CD4-positive, alpha-beta T cell (primary cell): ENCODE measurements around the gene PHF21B. TPM values are rescaled to one million over a fixed set of nuclear protein-coding genes. Genes with fewer than 3 reads are reported as not detected.

Source experiments
- ATAC-seq: fragments of 200-7000 bp; cut with Tn5 transposase; one replicate; pipeline ENCODE4 v1.10.0; 2022; ENCODE audit warnings: mild to moderate bottlenecking; ENCODE audit not compliant: poor library complexity
- CTCF ChIA-PET: fragments of 350-600 bp; sonication (Branson Sonifier 250); formaldehyde crosslinking; loops from one replicate; lab custom pipeline; 2021; ENCODE audit warnings: antibody characterized with exemption, inconsistent platforms; lab: Charles Lee
- POLR2A ChIA-PET: fragments of 350-600 bp; sonication (Branson Sonifier 250); formaldehyde crosslinking; loops from one replicate; lab custom pipeline; 2021; ENCODE audit warnings: antibody characterized with exemption, inconsistent platforms; lab: Charles Lee
- DNase-seq, 14 experiments: peaks; one replicate each; pipeline ENCODE4 v3.0.0-alpha.2; 2013 to 2020; ENCODE audit warnings: mixed read lengths in 2 of 14
- H3K27ac ChIP-seq, 2 donors: one replicate each; pipeline versions ENCODE4 v1.5.1 to v1.7.0; 2013; ENCODE audit warnings: low read length in 2 of 2, low read depth in 1 of 2, mild to moderate bottlenecking in 1 of 2
- H3K27me3 ChIP-seq, 2 experiments: 1 replicate in 1 of 2; 2 replicates in 1 of 2; pipeline versions ENCODE4 v1.6.1 to v1.7.0; 2013; ENCODE audit warnings: low read length in 2 of 2, control low read depth in 1 of 2, mild to moderate bottlenecking in 1 of 2, moderate library complexity in 1 of 2; ENCODE audit not compliant: insufficient read depth in 2 of 2, control insufficient read depth in 1 of 2
- H3K36me3 ChIP-seq: one replicate; pipeline ENCODE4 v1.6.1; 2013; ENCODE audit warnings: low read length, control low read depth; ENCODE audit not compliant: insufficient read depth
- H3K4me1 ChIP-seq: one replicate; pipeline ENCODE4 v1.6.1; 2013; ENCODE audit warnings: low read length, control low read depth; ENCODE audit not compliant: insufficient read depth
- H3K4me3 ChIP-seq: one replicate; pipeline ENCODE4 v1.5.1; 2013; ENCODE audit warnings: mild to moderate bottlenecking, low read length, moderate library complexity
- H3K9me3 ChIP-seq, 2 experiments: 1 replicate in 1 of 2; 2 replicates in 1 of 2; pipeline versions ENCODE4 v1.6.1 to v1.7.0; 2013; ENCODE audit warnings: low read length in 2 of 2, mild to moderate bottlenecking in 2 of 2, control low read depth in 1 of 2, moderate library complexity in 1 of 2; ENCODE audit not compliant: control insufficient read depth in 1 of 2, insufficient read depth in 1 of 2
- H3K27ac Mint-ChIP-seq: one replicate; pipeline ENCODE4 v1.8.0; 2020; ENCODE audit warnings: mixed read lengths
- H3K27me3 Mint-ChIP-seq: one replicate; pipeline ENCODE4 v1.8.0; 2021; ENCODE audit warnings: mixed read lengths
- H3K36me3 Mint-ChIP-seq: one replicate; pipeline ENCODE4 v1.8.0; 2021; ENCODE audit warnings: low read depth, mixed read lengths
- H3K4me1 Mint-ChIP-seq: one replicate; pipeline ENCODE4 v1.8.0; 2021; ENCODE audit warnings: low read depth, mixed read lengths
- H3K4me3 Mint-ChIP-seq: one replicate; pipeline ENCODE4 v1.8.0; 2020; ENCODE audit warnings: mild to moderate bottlenecking, mixed read lengths
- H3K9me3 Mint-ChIP-seq: one replicate; pipeline ENCODE4 v1.8.0; 2020; ENCODE audit warnings: mixed read lengths
- CTCF ChIP-seq: fragments of 200-600 bp; IDR thresholded peaks from one replicate; pipeline ENCODE4 v1.8.0; 2022; ENCODE audit warnings: antibody characterized with exemption, mild to moderate bottlenecking
- intact Hi-C, 2 experiments: fragments of 100-400 bp; cut with DNase I in 1 of 2; cut with micrococcal nuclease in 1 of 2; formaldehyde crosslinking; loops; one replicate each; pipeline versions ENCODE4 v1.15.1 to v1.9.0; 2023 to 2025; cut with DNase I, micrococcal nuclease
- total RNA-seq, 174 experiments: library from RNA in 2 of 174; stranded (reverse) in 2 of 174; gene quantifications; one replicate each; pipeline ENCODE4 v1.2.3 and lab custom pipeline; 2021 to 2026

PHF21B gene
- total RNA-seq, 2 experiments from 2014 or later = not detected

DNA sequence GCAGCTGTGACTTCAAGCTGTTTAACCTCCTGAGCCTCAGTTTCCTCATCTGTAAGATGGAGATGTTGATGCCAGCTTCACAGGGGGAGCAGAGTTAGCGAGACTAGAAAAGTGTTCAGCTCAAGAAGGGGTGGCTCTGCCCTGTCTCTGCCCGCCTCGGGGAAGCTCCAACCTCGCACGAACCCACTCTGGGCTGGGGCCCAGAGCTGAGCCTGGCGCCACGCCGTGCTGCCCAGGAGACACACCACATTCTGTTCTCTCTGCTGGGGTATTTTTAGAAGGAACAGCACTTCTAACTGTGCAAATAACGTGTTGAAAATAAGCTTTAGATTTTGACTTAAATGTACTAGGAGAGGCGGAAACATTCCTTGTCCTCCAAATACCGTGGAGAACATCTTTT, 74.1 kb downstream of the PHF21B start:
- CTCF ChIA-PET = no interaction called here
- Histone ChIP-seq H3K27ac (no peak overlapping the region), H3K4me3 (no peak overlapping the region), H3K27me3 (no peaks in the 10 kb centered on the region), H3K9me3 (no peaks in the 10 kb centered on the region), H3K36me3 (no peaks in the 10 kb centered on the region), H3K4me1 (no peaks in the 10 kb centered on the region)
- no peak for TF ChIP-seq CTCF
- DNase-seq = no peak
- H3K27ac Mint-ChIP-seq = no peak overlapping the region
- no peaks in the 10 kb centered on the region for H3K36me3 Mint-ChIP-seq
- POLR2A ChIA-PET = no interaction called here
- no peaks in the 10 kb centered on the region for H3K9me3 Mint-ChIP-seq
- H3K27me3 Mint-ChIP-seq = peaks cover 4% of the 10 kb centered on the region
- H3K4me3 Mint-ChIP-seq = no peak overlapping the region
- intact Hi-C loops = no loop called here
- no peak for ATAC-seq
- H3K4me1 Mint-ChIP-seq = no peaks in the 10 kb centered on the region

GRCh38 chr22:44934454-44934735, 75.4 kb downstream of the PHF21B start:
- H3K27me3 Mint-ChIP-seq = peaks cover 2% of the 10 kb centered on the region
- no peak for ATAC-seq
- no peak for DNase-seq
- H3K36me3 Mint-ChIP-seq = no peaks in the 10 kb centered on the region
- no peak for TF ChIP-seq CTCF
- no peaks in the 10 kb centered on the region for H3K9me3 ChIP-seq
- H3K27ac Mint-ChIP-seq = no peak overlapping the region
- no peaks in the 10 kb centered on the region for H3K4me1 Mint-ChIP-seq
- H3K9me3 Mint-ChIP-seq = no peaks in the 10 kb centered on the region
- H3K4me1 ChIP-seq = no peaks in the 10 kb centered on the region
- no peaks in the 10 kb centered on the region for H3K27me3 ChIP-seq
- POLR2A ChIA-PET = no interaction called here
- H3K4me3 ChIP-seq = no peak overlapping the region
- intact Hi-C loops = no loop called here
- no peak overlapping the region for H3K27ac ChIP-seq
- H3K4me3 Mint-ChIP-seq = no peak overlapping the region
- no peaks in the 10 kb centered on the region for H3K36me3 ChIP-seq
- CTCF ChIA-PET = no interaction called here

DNA sequence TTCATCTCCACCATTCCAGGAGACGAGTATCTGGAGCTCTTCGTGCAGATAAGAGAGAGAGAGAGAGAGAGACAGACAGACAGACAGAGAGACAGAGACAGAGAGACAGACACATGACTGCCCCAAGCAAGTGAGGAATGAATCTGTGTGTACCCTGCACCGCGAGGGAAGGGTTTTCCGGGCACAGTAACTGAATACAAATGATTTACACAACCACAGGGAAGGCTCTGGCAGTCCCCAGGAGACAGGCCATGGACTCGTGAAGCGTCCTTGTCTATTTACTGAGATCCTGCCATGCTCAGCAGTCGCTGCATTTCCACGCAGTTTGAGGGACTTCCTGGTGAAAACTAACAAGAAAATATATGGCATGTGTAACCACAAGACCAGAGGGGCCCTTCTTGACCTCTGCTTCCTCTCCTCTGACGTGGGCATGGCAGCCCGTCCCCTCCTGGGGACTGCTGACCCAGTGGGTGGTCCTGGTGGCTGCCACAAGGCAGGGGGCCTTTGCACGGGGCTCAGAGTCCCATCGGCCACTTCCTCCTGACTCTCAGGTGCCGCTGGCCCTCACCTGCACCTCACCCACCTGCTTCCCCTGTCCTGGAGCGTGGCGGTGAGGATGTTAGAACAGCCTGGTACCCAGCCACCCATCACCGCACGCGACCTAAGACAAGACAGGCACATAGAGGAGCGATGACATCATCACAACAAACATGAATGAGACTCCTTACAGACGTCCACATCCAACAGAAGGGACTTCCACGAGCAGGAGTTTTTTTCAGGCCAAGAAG, 75.9 kb downstream of the PHF21B start:
- Histone ChIP-seq H3K4me3 (no peak overlapping the region), H3K9me3 (no peaks in the 10 kb centered on the region), H3K27ac (no peak overlapping the region), H3K4me1 (no peaks in the 10 kb centered on the region), H3K36me3 (no peaks in the 10 kb centered on the region), H3K27me3 (no peaks in the 10 kb centered on the region)
- Mint-ChIP-seq H3K9me3 (no peaks in the 10 kb centered on the region), H3K4me1 (no peaks in the 10 kb centered on the region), H3K27ac (no peak overlapping the region), H3K27me3 (no peaks in the 10 kb centered on the region), H3K36me3 (no peaks in the 10 kb centered on the region), H3K4me3 (no peak overlapping the region)
- intact Hi-C loops = no loop called here
- POLR2A ChIA-PET = no interaction called here
- no peak for TF ChIP-seq CTCF
- DNase-seq (no peak), ATAC-seq (no peak)
- CTCF ChIA-PET = no interaction called here
